A549 (cell line): ENCODE data around the gene PKD2. TPM values are rescaled to one million over a fixed set of nuclear protein-coding genes. Genes with fewer than 3 reads are reported as not detected.

Source experiments
- ATAC-seq, 2 experiments: fragments of 200-7000 bp in 1 of 2; fragments of >200 bp in 1 of 2; cut with Nextera tagmentation in 1 of 2; cut with Tn5 transposase in 1 of 2; 3 replicates each; pipeline versions ENCODE4 v1.8.0 to v1.9.1; 2018 to 2020; ENCODE audit warnings: mild to moderate bottlenecking in 1 of 2, moderate library complexity in 1 of 2
- CTCF ChIA-PET: fragments of 300-600 bp; sonication (Branson Sonifier 250); formaldehyde crosslinking; extraction: SDS; loops from one replicate; lab custom pipeline; 2021; ENCODE audit warnings: antibody characterized with exemption, inconsistent platforms; lab: Yijun Ruan, JAX
- POLR2A ChIA-PET: fragments of 350-600 bp; formaldehyde crosslinking; extraction: SDS; loops from one replicate; lab custom pipeline; 2021; ENCODE audit warnings: antibody characterized with exemption, inconsistent platforms; lab: Yijun Ruan, JAX
- DNase-seq, 2 experiments: peaks; one replicate each; pipeline versions ENCODE4 v3.0.0 to v3.0.0-alpha.2; 2011 to 2016; ENCODE audit warnings: low read depth in 1 of 2, low spot score in 1 of 2
- FAIRE-seq: peaks from 2 replicates; lab custom pipeline; 2011; peaks lifted over from hg19 to GRCh38; lab: Jason Lieb, UNC
- H3K27ac ChIP-seq, 2 experiments: fragments of >200 bp; sonication (Bioruptor Twin); formaldehyde crosslinking; 3 replicates each; pipeline ENCODE4 v1.5.1; 2016 to 2017
- H3K4me1 ChIP-seq: fragments of >200 bp; sonication (Bioruptor Twin); formaldehyde crosslinking; 3 replicates; pipeline ENCODE4 v1.6.1; 2016
- H3K4me2 ChIP-seq: fragments of >200 bp; sonication (Bioruptor Twin); formaldehyde crosslinking; 3 replicates; pipeline ENCODE4 v1.6.1; 2016
- H3K4me3 ChIP-seq: fragments of >200 bp; sonication (Bioruptor Twin); formaldehyde crosslinking; 3 replicates; pipeline ENCODE4 v1.5.1; 2016
- H3K9me3 ChIP-seq: fragments of >200 bp; sonication (Bioruptor Twin); formaldehyde crosslinking; 3 replicates; pipeline ENCODE4 v1.6.1; 2016
- ATOH8 ChIP-seq: fragments of 250-450 bp; sonication (Bioruptor Pico); IDR thresholded peaks from 2 replicates; pipeline ENCODE4 v1.5.0; 2020; ENCODE audit warnings: low read depth, mild to moderate bottlenecking, moderate library complexity
- CBX2 ChIP-seq: fragments of 200-600 bp; sonication (generic); IDR thresholded peaks from 2 replicates; pipeline ENCODE4 v1.6.1; 2016; ENCODE audit warnings: low read depth, mild to moderate bottlenecking, borderline replicate concordance
- CEBPB ChIP-seq, 2 experiments: fragments of >200 bp in 1 of 2; sonication (Bioruptor Twin) in 1 of 2; formaldehyde crosslinking in 1 of 2; IDR thresholded peaks; 2 replicates each; pipeline ENCODE4 v1.6.1; 2012 to 2016
- CHD4 ChIP-seq: fragments of 200-600 bp; sonication (generic); IDR thresholded peaks from 2 replicates; pipeline ENCODE4 v1.6.1; 2016; ENCODE audit warnings: antibody characterized with exemption, mild to moderate bottlenecking, borderline replicate concordance
- E2F6 ChIP-seq: IDR thresholded peaks from 2 replicates; pipeline ENCODE4 v1.6.1; 2012; ENCODE audit warnings: low read depth, borderline replicate concordance
- ESRRA ChIP-seq: fragments of 150-350 bp; IDR thresholded peaks from 2 replicates; pipeline ENCODE4 v1.6.1; 2014; ENCODE audit warnings: mild to moderate bottlenecking, low read length, borderline replicate concordance
- FOXS1 ChIP-seq: fragments of 250-450 bp; sonication (Bioruptor Pico); IDR thresholded peaks from 2 replicates; pipeline ENCODE4 v1.5.0; 2020; ENCODE audit warnings: mild to moderate bottlenecking, moderate library complexity
- GATA3 ChIP-seq: IDR thresholded peaks from 2 replicates; pipeline ENCODE4 v1.6.1; 2012; ENCODE audit warnings: borderline replicate concordance
- HOXA7 ChIP-seq: fragments of 250-450 bp; sonication (Bioruptor Pico); IDR thresholded peaks from 2 replicates; pipeline ENCODE4 v1.5.0; 2020; ENCODE audit warnings: mild to moderate bottlenecking, moderate library complexity
- HOXB13 ChIP-seq: fragments of 250-450 bp; sonication (Bioruptor Pico); IDR thresholded peaks from 2 replicates; pipeline ENCODE4 v1.5.0; 2020; ENCODE audit warnings: low read depth, mild to moderate bottlenecking, moderate library complexity
- HOXB5 ChIP-seq: fragments of 250-450 bp; sonication (Bioruptor Pico); IDR thresholded peaks from 2 replicates; pipeline ENCODE4 v1.5.0; 2020; ENCODE audit warnings: mild to moderate bottlenecking, moderate library complexity
- JUN ChIP-seq, 2 experiments: fragments of >200 bp; sonication (Bioruptor Twin); formaldehyde crosslinking; IDR thresholded peaks; 2 replicates in 1 of 2; 3 replicates in 1 of 2; pipeline ENCODE4 v1.6.1; 2016 to 2017
- JUNB ChIP-seq: fragments of >200 bp; sonication (Bioruptor Twin); formaldehyde crosslinking; IDR thresholded peaks from 2 replicates; pipeline ENCODE4 v1.6.1; 2016
- MYC ChIP-seq: IDR thresholded peaks from 2 replicates; pipeline ENCODE4 v1.6.1; 2012; ENCODE audit warnings: mild to moderate bottlenecking, inconsistent platforms, low read length, improper control_type of control experiment, borderline replicate concordance
- NPAS2 ChIP-seq: fragments of 250-450 bp; sonication (Bioruptor Pico); IDR thresholded peaks from 2 replicates; pipeline ENCODE4 v1.8.0; 2022; ENCODE audit warnings: mild to moderate bottlenecking, moderate library complexity, borderline replicate concordance
- PBX3 ChIP-seq: IDR thresholded peaks from 2 replicates; pipeline ENCODE4 v1.6.1; 2012
- RAD21 ChIP-seq, 2 experiments: fragments of >200 bp in 1 of 2; sonication (Bioruptor Twin) in 1 of 2; formaldehyde crosslinking in 1 of 2; IDR thresholded peaks in 1 of 2; conservative IDR thresholded peaks in 1 of 2; 2 replicates in 1 of 2; 3 replicates in 1 of 2; pipeline ENCODE4 v1.6.1; 2012 to 2018; ENCODE audit warnings: inconsistent platforms in 1 of 2
- RFX5 ChIP-seq: fragments of 450-650 bp; IDR thresholded peaks from 2 replicates; pipeline ENCODE4 v1.7.1; 2014; ENCODE audit warnings: antibody characterized with exemption, mild to moderate bottlenecking, moderate library complexity
- SMC3 ChIP-seq: fragments of >200 bp; sonication (Bioruptor Twin); formaldehyde crosslinking; IDR thresholded peaks from 3 replicates; pipeline ENCODE4 v1.6.1; 2018; ENCODE audit warnings: inconsistent platforms
- SREBF2 ChIP-seq: fragments of 450-650 bp; IDR thresholded peaks from 2 replicates; pipeline ENCODE4 v1.6.1; 2014; ENCODE audit warnings: mild to moderate bottlenecking, moderate library complexity
- TFCP2L1 ChIP-seq: fragments of 250-450 bp; sonication (Bioruptor Pico); IDR thresholded peaks from 2 replicates; pipeline ENCODE4 v1.5.0; 2021; ENCODE audit warnings: mild to moderate bottlenecking
- ZC3H11A ChIP-seq: fragments of 450-650 bp; IDR thresholded peaks from 2 replicates; pipeline ENCODE4 v1.6.1; 2014; ENCODE audit warnings: antibody characterized with exemption, mild to moderate bottlenecking
- ZFP36 ChIP-seq: fragments of 450-650 bp; IDR thresholded peaks from 2 replicates; pipeline ENCODE4 v1.6.1; 2014; ENCODE audit warnings: borderline replicate concordance; ENCODE audit not compliant: partially characterized antibody
- WGBS: methylation state at CpG from one replicate; pipeline ENCODE4 v1.1.6; 2017; ENCODE audit errors: missing lambda C conversion rate; 5-methylcytosine and 5-hydroxymethylcytosine counted together
- polyA plus RNA-seq, 4 experiments: library from polyadenylated mRNA; depleted of rRNA in 3 of 4; stranded (reverse); fragments of >200 nt; fragmentation: RNase III in 1 of 4; extraction: RNeasy Plus Mini Kit Qiagen cat#74134 plus additional on column Dnase treatment in 1 of 4; gene quantifications; 2 replicates in 3 of 4; 3 replicates in 1 of 4; pipeline ENCODE4 v1.2.3, GENCODE V29; 2011 to 2017
- TF ChIP-seq, protein P1 (sequence below): fragments of 150-350 bp; IDR thresholded peaks from 2 replicates; pipeline ENCODE4 v1.6.1; 2014; ENCODE audit warnings: low read depth, mild to moderate bottlenecking, low read length
- TF ChIP-seq, protein P2 (sequence below): IDR thresholded peaks from 2 replicates; pipeline ENCODE4 v1.6.1; 2012

PKD2 gene
- polyA plus RNA-seq, 2 of the 4 experiments (the other 2 are of a cell fraction) = 39.4 to 57.6 TPM

DNA sequence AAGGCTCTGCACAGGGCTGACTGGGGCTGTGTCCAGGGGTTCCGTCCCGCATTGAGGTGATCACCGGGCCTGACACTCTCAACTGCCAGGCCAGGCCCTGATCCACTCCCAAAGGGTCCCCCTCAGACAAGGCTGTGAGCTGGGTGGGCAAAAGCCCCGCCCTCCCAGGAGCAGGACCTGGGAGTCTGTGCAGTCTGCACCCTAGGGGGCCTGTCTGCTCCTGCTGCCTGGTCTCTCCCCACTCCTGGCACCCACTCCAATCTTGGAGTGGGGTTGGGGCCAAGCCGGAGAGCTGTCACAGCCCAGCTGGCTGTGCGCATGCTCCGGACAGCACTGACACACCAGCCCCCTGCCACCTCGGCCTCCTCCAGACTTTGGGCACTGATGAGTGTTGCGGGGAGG lies 41.3 kb upstream of the PKD2 start:
- FAIRE-seq (no peak), DNase-seq (no peak), ATAC-seq (no peak)
- TF ChIP-seq RFX5 = no peak
- no peak for TF ChIP-seq HOXB5 (CRISPR knock-in tag)
- TF ChIP-seq E2F6 = no peak
- no peak for TF ChIP-seq CEBPB (IDR thresholded peaks at IDR 0.05)
- no peak for TF ChIP-seq CHD4
- TF ChIP-seq, protein P1, sequence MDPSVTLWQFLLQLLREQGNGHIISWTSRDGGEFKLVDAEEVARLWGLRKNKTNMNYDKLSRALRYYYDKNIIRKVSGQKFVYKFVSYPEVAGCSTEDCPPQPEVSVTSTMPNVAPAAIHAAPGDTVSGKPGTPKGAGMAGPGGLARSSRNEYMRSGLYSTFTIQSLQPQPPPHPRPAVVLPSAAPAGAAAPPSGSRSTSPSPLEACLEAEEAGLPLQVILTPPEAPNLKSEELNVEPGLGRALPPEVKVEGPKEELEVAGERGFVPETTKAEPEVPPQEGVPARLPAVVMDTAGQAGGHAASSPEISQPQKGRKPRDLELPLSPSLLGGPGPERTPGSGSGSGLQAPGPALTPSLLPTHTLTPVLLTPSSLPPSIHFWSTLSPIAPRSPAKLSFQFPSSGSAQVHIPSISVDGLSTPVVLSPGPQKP = no peak
- TF ChIP-seq HOXB13 (CRISPR knock-in tag) = no peak
- no peak for TF ChIP-seq GATA3
- no peak for TF ChIP-seq NPAS2 (CRISPR knock-in tag)
- TF ChIP-seq SREBF2 = no peak
- TF ChIP-seq PBX3 = no peak
- no peak for TF ChIP-seq TFCP2L1
- no peak for TF ChIP-seq ZFP36
- no peak for TF ChIP-seq RAD21 (conservative IDR thresholded peaks at IDR 0.05 in 1 of 2, IDR thresholded peaks at IDR 0.05 in 1 of 2)
- no peak for TF ChIP-seq ATOH8
- TF ChIP-seq MYC = no peak
- TF ChIP-seq HOXA7 = no peak
- Histone ChIP-seq H3K9me3 (no peaks in the 10 kb centered on the region), H3K4me1 (peaks cover 19% of the 10 kb centered on the region; the same call in 2 of the 3 replicates), H3K4me2 (no peak overlapping the region), H3K4me3 (no peak overlapping the region), H3K27ac (no peak overlapping the region)
- POLR2A ChIA-PET = no interaction called here
- 76% methylated on average over 4 of the region's 9 CpGs for WGBS
- CTCF ChIA-PET = no interaction called here

GRCh38 chr4:87967193-87967592 lies 40.2 kb upstream of the PKD2 start:
- Histone ChIP-seq H3K4me2 (no peak overlapping the region), H3K27ac (no peak overlapping the region), H3K9me3 (no peaks in the 10 kb centered on the region), H3K4me3 (no peak overlapping the region), H3K4me1 (peaks cover 10% of the 10 kb centered on the region; the same call in 2 of the 3 replicates)
- TF ChIP-seq FOXS1 (CRISPR knock-in tag) (no peak), JUN (IDR thresholded peaks at IDR 0.05) (no peak), SMC3 (no peak), CBX2 (no peak), JUNB (no peak), ATOH8 (no peak), HOXB5 (CRISPR knock-in tag) (no peak), ESRRA (no peak), SREBF2 (no peak), NPAS2 (CRISPR knock-in tag) (no peak), ZC3H11A (no peak)
- TF ChIP-seq, protein P2, sequence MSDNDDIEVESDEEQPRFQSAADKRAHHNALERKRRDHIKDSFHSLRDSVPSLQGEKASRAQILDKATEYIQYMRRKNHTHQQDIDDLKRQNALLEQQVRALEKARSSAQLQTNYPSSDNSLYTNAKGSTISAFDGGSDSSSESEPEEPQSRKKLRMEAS = no peak
- ChIA-PET CTCF (interaction anchor here (2.2 kb wide), 1 partner anchor 118 kb away, joined by 5 read pairs; no protein-coding TSS in a partner anchor), POLR2A (no interaction called here)
- DNase-seq (no peak), FAIRE-seq (no peak), ATAC-seq (no peak)
- 94% methylated on average over 4 of the region's 8 CpGs for WGBS
